ENCODE measurements around the gene NRG4. TPM values are rescaled to one million over a fixed set of nuclear protein-coding genes. Genes with fewer than 3 reads are reported as not detected.

NRG4 gene, protein sequence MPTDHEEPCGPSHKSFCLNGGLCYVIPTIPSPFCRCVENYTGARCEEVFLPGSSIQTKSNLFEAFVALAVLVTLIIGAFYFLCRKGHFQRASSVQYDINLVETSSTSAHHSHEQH
- 1 to 10 TPM in 5 of 6 experiments, under 1 TPM in 1; 0.49 to 2.9 (median 2.0) TPM for total RNA-seq
- long read RNA-seq = 0 reads

GRCh38 chr15:76011627-76012551 lies at the start of gene NRG4:
Gene NRG4 (minus strand): TSS chr15:76012424. CDS start chr15:76011230, 1,194 bp downstream.
- Histone ChIP-seq H3K27me3 (no peaks in the 10 kb centered on the region), H3K9me3 (no peaks in the 10 kb centered on the region), H3K27ac (no peak within 1 kb of the TSS), H3K4me3 (peak within 1 kb of the TSS in 1 of 3 donors; percentile 9), H3K4me1 (no peaks in the 10 kb centered on the region), H3K36me3 (no peaks in the 10 kb centered on the region)
- DNase-seq = peak in 1 of 3 donors; percentile 55
- TF ChIP-seq POLR2A (IDR thresholded peaks at IDR 0.05) = no peak
- TF ChIP-seq, protein P1, sequence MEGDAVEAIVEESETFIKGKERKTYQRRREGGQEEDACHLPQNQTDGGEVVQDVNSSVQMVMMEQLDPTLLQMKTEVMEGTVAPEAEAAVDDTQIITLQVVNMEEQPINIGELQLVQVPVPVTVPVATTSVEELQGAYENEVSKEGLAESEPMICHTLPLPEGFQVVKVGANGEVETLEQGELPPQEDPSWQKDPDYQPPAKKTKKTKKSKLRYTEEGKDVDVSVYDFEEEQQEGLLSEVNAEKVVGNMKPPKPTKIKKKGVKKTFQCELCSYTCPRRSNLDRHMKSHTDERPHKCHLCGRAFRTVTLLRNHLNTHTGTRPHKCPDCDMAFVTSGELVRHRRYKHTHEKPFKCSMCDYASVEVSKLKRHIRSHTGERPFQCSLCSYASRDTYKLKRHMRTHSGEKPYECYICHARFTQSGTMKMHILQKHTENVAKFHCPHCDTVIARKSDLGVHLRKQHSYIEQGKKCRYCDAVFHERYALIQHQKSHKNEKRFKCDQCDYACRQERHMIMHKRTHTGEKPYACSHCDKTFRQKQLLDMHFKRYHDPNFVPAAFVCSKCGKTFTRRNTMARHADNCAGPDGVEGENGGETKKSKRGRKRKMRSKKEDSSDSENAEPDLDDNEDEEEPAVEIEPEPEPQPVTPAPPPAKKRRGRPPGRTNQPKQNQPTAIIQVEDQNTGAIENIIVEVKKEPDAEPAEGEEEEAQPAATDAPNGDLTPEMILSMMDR (IDR thresholded peaks at IDR 0.05) = no peak
- intact Hi-C loops (cut with DNase I) = no loop called here
- ATAC-seq = peak; percentile 52 to 84 (median 63)
- WGBS (ENCODE audit: insufficient coverage, low coverage, low lambda C conversion rate, missing lambda C conversion rate) = 31% methylated on average over 13 of the region's 13 CpGs

GRCh38 chr15:76061700-76062099 lies 49.5 kb upstream of the NRG4 start:
- intact Hi-C loops (cut with DNase I) = loop anchor here in 1 of 2 donors (10.0 kb wide), 1 partner anchor 93 kb away; no protein-coding TSS in a partner anchor

GRCh38 chr15:76060118-76060989 lies 48.1 kb upstream of the NRG4 start:
- H3K4me1 ChIP-seq = peaks cover 0 to 7% (median 0%) of the 10 kb centered on the region in 4 donors
- H3K36me3 ChIP-seq = no peaks in the 10 kb centered on the region
- H3K4me3 ChIP-seq = peak overlapping the region in 2 of 3 donors; percentile 26 to 43
- no peaks in the 10 kb centered on the region for H3K9me3 ChIP-seq
- no peak overlapping the region for H3K27ac ChIP-seq
- peak in 2 of 4 donors; percentile 13 to 25 for ATAC-seq
- TF ChIP-seq POLR2A (IDR thresholded peaks at IDR 0.05) = no peak
- TF ChIP-seq, protein P1 (IDR thresholded peaks at IDR 0.05) = no peak
- intact Hi-C loops (cut with DNase I) = loop anchor here in 1 of 2 donors (10.0 kb wide), 1 partner anchor 94 kb away; no protein-coding TSS in a partner anchor
- no peak for DNase-seq
- no peaks in the 10 kb centered on the region for H3K27me3 ChIP-seq
- 33% methylated on average over 11 of the region's 20 CpGs for WGBS (ENCODE audit: insufficient coverage, low coverage, low lambda C conversion rate, missing lambda C conversion rate)

More at GRCh38 chr15:76061700-76062099, 49.5 kb upstream of the NRG4 start:
- Histone ChIP-seq H3K27ac (no peak overlapping the region), H3K27me3 (peaks cover 0 to 3% of the 10 kb centered on the region in 2 donors), H3K4me1 (peaks cover 0 to 7% (median 0%) of the 10 kb centered on the region in 4 donors), H3K9me3 (no peaks in the 10 kb centered on the region), H3K36me3 (no peaks in the 10 kb centered on the region), H3K4me3 (no peak overlapping the region)
- ATAC-seq (no peak), DNase-seq (no peak)
- WGBS (ENCODE audit: insufficient coverage, low coverage, low lambda C conversion rate, missing lambda C conversion rate) = 82% methylated on average over 5 of the region's 5 CpGs
- TF ChIP-seq, protein P1 (IDR thresholded peaks at IDR 0.05) = no peak
